HG02763 (cell line): ENCODE results near the gene JOSD2.

Experiments used
- ATAC-seq: cut with Tn5 transposase; IDR thresholded peaks from one replicate; pipeline ENCODE4 v1.9.1; 2021; ENCODE audit warnings: mild to moderate bottlenecking, moderate library complexity; ENCODE audit not compliant: unreplicated experiment

JOSD2 gene

DNA sequence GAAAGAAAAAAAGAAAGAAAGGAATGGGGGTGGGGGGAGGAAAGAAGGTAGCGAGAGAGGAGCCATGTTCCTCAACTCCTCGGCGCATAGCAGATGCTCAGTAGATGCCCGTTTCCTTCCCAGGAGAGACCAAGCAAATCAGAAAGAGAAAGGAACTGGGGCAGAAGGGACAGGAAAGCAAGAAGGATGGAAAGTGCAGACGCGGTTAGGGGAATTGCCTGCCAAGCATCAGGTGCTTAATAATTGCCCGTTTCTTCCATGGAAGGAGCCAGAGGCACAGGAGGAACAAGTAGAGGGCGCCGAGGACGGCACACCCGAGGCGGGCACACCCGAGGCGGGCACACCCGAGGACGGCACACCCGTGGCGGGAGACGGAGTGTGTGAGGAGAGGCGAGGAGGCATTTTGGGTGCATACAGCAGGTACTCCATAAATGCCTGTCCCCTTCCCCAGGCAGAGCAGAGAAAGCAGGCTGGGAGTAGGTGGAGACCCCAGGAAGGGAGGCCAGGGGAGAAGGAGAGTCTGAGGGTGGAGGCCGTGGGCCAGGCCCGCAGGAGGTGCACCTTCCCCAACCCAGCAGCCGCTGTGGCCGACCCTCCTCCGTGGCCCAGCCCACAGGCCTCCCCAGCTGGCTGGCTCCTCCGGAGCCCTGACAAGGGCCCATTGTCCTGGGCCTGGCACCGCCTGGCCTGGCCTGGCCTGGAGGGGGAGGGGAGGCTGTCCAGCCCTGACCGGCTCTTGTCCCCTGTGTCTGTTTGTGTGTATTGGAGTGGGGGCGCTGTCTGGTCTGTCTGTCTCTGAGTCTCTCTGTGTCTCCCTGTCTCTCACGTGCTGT lies 14.6 kb downstream of the JOSD2 start:
- no peak for ATAC-seq

- no peak for ATAC-seq
Observed at GRCh38 chr19:50495020-50495531, 15.9 kb downstream of the JOSD2 start.

DNA sequence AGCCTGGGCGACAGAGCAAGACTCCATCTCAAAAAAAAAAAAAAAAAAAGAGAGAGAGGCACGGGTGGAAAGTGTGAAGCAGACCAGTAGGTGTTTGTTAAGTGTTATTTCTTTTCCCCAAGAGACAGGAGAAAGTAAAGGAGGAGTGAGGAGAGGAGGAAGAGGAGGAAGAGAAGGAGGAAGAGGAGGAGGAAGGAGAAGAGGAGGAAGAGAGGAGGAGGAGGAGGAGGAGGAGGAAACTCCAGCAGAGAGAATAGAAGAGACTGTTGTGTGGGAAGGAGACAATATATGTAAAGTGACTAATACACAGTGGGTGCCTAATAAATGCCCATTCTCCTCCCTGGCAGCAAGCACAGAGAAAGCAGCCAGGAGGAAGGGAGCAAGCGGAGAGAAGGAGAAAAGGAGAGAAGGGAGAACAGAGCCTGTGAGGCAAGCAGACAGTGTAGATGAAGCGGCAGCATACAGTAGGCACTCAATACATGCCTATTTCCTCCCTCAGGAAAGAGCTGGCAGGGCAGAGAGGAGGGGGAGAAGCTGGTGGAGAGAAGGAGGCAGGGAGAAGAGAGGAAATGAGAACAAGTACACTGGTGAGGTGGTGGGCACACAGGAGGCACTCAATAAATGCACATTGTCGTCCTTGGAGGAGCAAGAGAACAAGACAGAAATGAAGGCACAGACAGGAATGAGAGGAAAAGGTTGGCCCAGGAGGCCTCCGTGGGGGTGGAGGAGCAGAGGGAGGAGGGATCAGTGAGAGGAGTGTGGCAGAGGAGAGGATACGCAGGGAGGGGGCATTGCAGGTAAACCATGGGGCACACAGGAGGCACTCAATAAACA lies 16.6 kb downstream of the JOSD2 start:
- ATAC-seq: no peak

GRCh38 chr19:50493171-50493570 lies 17.8 kb downstream of the JOSD2 start:
- ATAC-seq: no peak

DNA sequence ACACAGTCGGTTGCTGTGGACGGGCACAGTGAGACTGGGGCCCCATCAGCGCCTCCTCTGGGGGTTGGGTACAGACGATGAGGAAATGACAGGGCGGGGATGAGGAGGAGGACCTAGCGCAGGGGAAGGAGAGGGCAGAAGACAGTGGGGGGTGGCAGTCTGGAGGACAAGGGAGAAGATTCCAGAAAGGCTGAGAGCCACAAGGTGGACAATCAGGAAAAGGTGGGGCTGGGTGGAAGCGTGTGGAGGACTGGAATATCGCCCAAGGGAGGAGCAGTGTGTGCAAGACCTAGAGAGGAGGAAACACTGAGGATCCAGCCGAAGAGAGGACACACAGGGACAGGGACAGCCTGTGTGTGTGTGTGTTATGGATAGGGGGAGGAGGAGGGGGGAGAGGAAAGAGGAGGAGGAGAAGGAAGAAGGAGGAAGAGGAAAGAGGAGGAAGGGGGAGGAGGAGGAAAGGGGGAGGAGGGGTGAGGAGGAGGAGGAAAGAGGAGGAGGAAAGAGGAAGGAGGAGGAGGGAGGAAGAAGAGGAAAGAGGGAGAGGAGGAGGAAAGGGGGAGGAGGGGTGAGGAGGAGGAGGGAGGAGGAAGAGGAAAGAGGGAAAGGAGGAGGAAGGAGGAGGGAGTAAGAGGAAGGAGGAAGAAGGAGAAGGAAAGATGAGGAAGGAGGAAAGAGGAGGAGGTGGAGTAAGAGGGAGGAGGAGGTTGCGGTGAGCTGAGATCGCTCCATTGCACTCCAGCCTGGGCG lies 18.5 kb downstream of the JOSD2 start:
- ATAC-seq: no peak

GRCh38 chr19:50490991-50491472 lies 20.0 kb downstream of the JOSD2 start:
- no peak for ATAC-seq

DNA sequence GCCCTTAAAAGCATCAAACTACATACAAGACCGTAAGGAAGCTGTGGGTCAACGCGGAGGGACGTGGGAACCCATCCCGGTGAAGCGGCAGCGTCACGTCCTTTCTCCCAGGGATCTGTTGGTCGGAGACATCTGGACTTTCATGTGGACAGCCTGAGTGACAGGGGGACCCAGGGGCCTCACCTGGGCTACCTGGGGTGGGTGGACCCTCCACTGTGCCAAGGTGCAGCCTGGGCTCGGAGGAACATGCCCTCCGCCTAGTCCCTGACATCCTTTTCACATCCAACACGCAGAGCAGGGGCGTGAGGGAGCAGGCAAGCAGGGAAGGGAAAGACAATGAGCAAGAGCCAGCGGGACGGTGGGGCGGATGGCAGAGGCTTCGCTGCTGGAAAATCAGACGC lies 20.6 kb downstream of the JOSD2 start:
- no peak for ATAC-seq

GRCh38 chr19:50489461-50490011 lies 21.5 kb downstream of the JOSD2 start:
- ATAC-seq: no peak

GRCh38 chr19:50488389-50489194 lies 22.4 kb downstream of the JOSD2 start:
- ATAC-seq: no peak

- no peak for ATAC-seq
Observed at GRCh38 chr19:50486823-50487515, 24.0 kb downstream of the JOSD2 start.

GRCh38 chr19:50485284-50485955 lies 25.6 kb downstream of the JOSD2 start:
- no peak for ATAC-seq

DNA sequence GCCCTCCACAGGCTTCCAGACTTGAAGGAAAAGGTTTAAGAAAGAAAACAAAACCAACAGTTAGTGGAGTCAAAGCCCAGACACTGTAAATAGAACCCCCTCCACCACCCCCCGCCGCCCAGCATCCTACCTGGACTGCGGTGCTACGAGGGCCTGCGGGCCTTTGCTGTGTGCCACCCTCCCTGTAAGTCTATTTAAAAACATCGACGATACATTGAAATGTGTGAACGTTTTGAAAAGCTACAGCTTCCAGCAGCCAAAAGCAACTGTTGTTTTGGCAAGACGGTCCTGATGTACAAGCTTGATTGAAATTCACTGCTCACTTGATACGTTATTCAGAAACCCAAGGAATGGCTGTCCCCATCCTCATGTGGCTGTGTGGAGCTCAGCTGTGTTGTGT lies 28.1 kb downstream of the JOSD2 start:
- no peak for ATAC-seq

GRCh38 chr19:50482271-50482855 lies 28.6 kb downstream of the JOSD2 start:
- ATAC-seq: no peak

DNA sequence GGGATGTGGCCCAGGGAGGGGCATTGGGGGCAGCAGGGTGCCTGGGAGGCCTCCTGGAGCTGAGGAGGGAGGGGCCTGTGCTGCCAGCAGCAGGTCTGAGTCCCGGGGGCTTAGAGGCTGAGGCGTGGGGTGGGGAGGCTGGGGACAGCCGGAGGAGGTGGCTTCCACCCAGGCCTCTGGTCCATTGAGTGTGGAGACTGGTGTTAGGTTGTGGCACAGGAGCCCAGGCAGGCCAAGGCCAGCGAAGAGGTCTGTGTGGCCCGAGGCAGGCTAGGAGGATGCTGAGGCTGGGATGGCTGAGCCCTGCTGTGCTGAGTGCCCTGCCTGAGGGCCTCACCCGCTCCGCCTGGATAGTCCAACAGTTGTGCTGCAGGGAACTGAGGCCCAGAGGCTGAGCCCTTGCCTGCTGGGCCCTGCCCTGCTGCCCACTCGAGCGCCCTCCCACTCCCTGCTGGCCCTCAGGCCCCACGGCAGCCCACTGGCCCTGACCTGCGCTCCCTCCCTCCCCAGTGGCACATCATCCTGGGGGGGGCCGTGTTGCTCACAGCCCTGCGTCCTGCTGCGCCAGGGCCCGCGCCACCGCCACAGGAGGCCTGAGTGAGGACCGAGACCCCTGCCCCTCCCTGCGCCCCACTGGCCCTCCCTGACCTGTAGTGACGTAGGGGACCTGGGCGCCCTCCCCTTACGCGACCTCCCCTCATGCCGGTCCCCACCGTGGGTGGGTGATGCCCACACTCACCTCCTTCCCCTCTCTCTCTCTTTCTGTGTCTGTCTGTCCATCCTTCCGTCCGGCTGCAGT lies 29.4 kb downstream of the JOSD2 start:
- no peak for ATAC-seq

- no peak for ATAC-seq
Observed at GRCh38 chr19:50480281-50481111, 30.5 kb downstream of the JOSD2 start.

GRCh38 chr19:50479761-50480251 lies 31.2 kb downstream of the JOSD2 start:
- no peak for ATAC-seq
